ENCODE data around the gene SLC33A1.

DNA sequence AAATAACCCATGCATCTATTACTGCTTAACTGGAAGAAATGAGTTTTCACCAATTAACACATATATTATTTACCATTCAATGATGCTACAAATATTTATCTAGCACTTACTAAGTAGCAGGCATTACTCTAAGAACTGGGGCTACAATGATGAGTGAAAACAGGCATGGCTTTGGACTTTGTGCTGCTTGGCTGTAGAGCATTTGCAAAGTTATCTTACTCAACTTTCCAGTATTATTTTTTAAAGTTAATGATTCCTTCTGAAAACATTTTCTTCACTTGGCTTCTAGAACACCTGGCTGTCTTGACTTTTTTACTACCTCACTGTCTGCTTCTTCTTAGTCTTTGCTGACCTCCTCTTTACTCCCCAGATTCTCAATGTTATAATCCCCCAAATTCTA, 49.9 kb downstream of the SLC33A1 start:
- TF ChIP-seq GATA2 (IDR thresholded peaks at IDR 0.05; ENCODE audit: low read depth, low read length) (no peak), GATA3 (IDR thresholded peaks at IDR 0.05; ENCODE audit: low read depth, low read length) (no peak)

All from SH-SY5Y (cell line).